GM12891 (cell line): Measurements from ENCODE around the gene GPR149. TPM values are rescaled to one million over a fixed set of nuclear protein-coding genes. Genes with fewer than 3 reads are reported as not detected.
"Not testable (repeated sequence)": the region's sequence is repeated elsewhere in the genome, so short reads cannot be mapped to it uniquely, and the experiment has no call there.

Experiments used
- DNase-seq: peaks from one replicate; pipeline ENCODE4 v3.0.0; 2011; ENCODE audit warnings: low spot score; ENCODE audit not compliant: insufficient read length
- FAIRE-seq: peaks from 2 replicates; lab custom pipeline; 2011; peaks lifted over from hg19 to GRCh38; lab: Jason Lieb, UNC
- PAX5 ChIP-seq: IDR thresholded peaks from 2 replicates; pipeline ENCODE4 v1.6.1; 2011; ENCODE audit warnings: low read length, moderate library complexity, mild to moderate bottlenecking; ENCODE audit not compliant: insufficient read depth, severe bottlenecking
- POLR2A ChIP-seq: IDR thresholded peaks from 2 replicates; pipeline ENCODE4 v1.6.1; 2011; ENCODE audit warnings: low read depth, low read length, control low read depth
- POLR2AphosphoS5 ChIP-seq: IDR thresholded peaks from 2 replicates; pipeline ENCODE4 v1.6.1; 2011; ENCODE audit warnings: low read depth, low read length, control low read depth
- POU2F2 ChIP-seq: IDR thresholded peaks from 2 replicates; pipeline ENCODE4 v1.6.1; 2011; ENCODE audit warnings: low read depth, mild to moderate bottlenecking, control low read depth, low read length, moderate library complexity
- SPI1 ChIP-seq: IDR thresholded peaks from 2 replicates; pipeline ENCODE4 v1.6.1; 2011; ENCODE audit warnings: low read depth, low read length, control low read depth
- TAF1 ChIP-seq: IDR thresholded peaks from 2 replicates; pipeline ENCODE4 v1.6.1; 2011; ENCODE audit warnings: low read depth, low read length, control low read depth
- polyA plus RNA-seq: library from polyadenylated mRNA; unstranded; fragments of >200 nt; gene quantifications from one replicate; pipeline ENCODE4 v1.2.1, GENCODE V29; 2012; ENCODE audit warnings: low read depth, missing spikeins, inconsistent platforms; ENCODE audit not compliant: missing spikeins

Gene GPR149, protein sequence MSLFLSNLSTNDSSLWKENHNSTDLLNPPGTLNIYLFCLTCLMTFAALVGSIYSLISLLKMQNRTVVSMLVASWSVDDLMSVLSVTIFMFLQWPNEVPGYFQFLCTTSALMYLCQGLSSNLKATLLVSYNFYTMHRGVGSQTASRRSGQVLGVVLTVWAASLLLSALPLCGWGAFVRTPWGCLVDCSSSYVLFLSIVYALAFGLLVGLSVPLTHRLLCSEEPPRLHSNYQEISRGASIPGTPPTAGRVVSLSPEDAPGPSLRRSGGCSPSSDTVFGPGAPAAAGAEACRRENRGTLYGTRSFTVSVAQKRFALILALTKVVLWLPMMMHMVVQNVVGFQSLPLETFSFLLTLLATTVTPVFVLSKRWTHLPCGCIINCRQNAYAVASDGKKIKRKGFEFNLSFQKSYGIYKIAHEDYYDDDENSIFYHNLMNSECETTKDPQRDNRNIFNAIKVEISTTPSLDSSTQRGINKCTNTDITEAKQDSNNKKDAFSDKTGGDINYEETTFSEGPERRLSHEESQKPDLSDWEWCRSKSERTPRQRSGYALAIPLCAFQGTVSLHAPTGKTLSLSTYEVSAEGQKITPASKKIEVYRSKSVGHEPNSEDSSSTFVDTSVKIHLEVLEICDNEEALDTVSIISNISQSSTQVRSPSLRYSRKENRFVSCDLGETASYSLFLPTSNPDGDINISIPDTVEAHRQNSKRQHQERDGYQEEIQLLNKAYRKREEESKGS
- polyA plus RNA-seq: not detected

DNA sequence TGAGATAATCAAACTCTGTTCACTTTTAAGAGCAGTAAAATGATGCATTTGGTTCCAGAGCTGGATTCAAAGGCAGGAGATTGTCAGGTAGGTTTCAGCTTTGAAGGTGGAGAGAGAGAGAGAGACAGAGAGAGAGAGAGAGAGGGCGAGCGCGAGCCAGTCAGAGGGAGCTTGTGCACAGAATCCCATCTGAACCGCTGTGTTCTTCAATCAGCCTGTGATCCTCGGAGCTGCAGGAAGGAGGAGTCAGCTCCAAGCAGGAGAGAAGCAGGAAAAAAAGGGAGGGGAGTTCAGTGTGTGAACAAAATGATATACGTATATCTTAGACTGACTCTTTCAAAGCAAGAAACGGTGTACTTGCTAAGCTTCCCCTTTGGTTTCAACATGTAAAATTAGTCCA is at the start of gene GPR149:
Gene GPR149 (minus strand): TSS at position 177 of the 400 bp plus-strand sequence. CDS start 575 bp downstream, outside the sequence.
- FAIRE-seq: no peak
- TF ChIP-seq POLR2A (no peak), POLR2AphosphoS5 (no peak), PAX5 (no peak), SPI1 (no peak), POU2F2 (no peak), TAF1 (no peak)
- DNase-seq: no peak

GRCh38 chr3:154473769-154474168 is 43.8 kb upstream of the GPR149 start:
- no peak for FAIRE-seq
- no peak for TF ChIP-seq POLR2AphosphoS5
- no peak for TF ChIP-seq POLR2A
- TF ChIP-seq PAX5: no peak
- no peak for TF ChIP-seq SPI1
- TF ChIP-seq TAF1: no peak
- no peak for TF ChIP-seq POU2F2
- no peak for DNase-seq

DNA sequence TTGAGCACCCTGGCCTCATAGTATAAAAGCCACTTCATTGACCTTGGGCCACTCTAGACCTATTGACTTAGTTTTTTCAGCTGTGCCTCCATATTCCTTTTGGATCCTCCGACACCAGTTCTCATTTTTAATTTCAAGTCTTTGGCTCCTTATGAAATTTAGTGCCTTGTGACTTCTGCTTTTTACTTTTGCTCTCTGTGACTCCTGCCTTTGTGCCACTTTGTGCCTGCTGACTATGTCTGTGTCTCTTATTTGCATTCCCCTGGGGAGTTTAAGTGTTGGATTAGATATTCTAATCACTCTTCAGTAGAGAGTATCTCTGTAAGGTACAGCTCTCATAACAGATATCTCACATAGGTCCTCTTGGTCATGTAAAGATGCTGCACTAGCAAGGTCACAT is 39.6 kb upstream of the GPR149 start:
- FAIRE-seq (no peak), DNase-seq (no peak)
- TF ChIP-seq TAF1: no peak
- TF ChIP-seq POLR2A: no peak
- TF ChIP-seq SPI1: no peak
- TF ChIP-seq POU2F2: no peak
- TF ChIP-seq PAX5: no peak
- no peak for TF ChIP-seq POLR2AphosphoS5

- FAIRE-seq (no peak), DNase-seq (no peak)
- TF ChIP-seq POLR2A (no peak), SPI1 (no peak), TAF1 (no peak), POLR2AphosphoS5 (no peak), PAX5 (no peak), POU2F2 (no peak)
Observed at GRCh38 chr3:154464440-154465190, 34.6 kb upstream of the GPR149 start.

DNA sequence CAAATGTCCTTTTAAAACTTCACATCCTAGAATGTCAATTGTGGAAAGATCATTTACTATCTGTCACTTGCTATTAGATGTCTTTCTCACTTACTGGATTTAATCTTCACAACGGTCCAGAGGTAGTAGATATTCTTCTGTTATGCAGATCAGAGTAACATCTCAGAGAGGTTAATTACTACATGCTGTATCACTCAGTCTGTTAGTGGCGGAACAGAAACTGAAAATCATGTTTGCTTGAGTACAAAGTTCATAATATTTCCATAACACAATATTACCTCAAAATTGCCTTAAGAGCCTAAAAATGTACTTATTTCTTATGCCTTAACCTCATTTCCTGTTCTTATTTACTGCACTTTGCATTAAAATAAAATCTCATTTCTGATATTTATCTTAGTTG is 28.6 kb upstream of the GPR149 start:
- no peak for DNase-seq
- TF ChIP-seq POU2F2: no peak
- no peak for TF ChIP-seq PAX5
- TF ChIP-seq POLR2AphosphoS5: no peak
- TF ChIP-seq POLR2A: no peak
- no peak for TF ChIP-seq SPI1
- no peak for TF ChIP-seq TAF1
- FAIRE-seq: no peak

DNA sequence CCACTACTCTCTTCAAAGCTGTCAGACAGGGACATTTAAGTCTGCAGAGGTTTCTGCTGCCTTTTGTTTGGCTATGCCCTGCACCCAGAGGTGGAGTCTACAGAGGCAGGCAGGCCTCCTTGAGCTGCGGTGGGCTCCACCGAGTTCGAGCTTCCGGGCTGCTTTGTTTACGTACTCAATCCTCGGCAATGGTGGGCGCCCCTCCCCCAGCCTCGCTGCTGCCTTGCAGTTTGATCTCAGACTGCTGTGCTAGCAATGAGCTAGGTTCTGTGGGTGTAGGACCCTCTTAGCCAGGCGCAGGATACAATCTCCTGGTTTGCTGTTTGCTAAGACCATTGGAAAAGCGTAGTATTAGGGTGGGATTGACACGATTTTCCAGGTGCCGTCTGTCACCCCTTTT is 9.1 kb upstream of the GPR149 start:
- not testable (repeated sequence) for DNase-seq, FAIRE-seq

- DNase-seq (no peak), FAIRE-seq (no peak)
- no peak for TF ChIP-seq POU2F2
Observed at GRCh38 chr3:154431043-154431442, 1.1 kb upstream of the GPR149 start.

DNA sequence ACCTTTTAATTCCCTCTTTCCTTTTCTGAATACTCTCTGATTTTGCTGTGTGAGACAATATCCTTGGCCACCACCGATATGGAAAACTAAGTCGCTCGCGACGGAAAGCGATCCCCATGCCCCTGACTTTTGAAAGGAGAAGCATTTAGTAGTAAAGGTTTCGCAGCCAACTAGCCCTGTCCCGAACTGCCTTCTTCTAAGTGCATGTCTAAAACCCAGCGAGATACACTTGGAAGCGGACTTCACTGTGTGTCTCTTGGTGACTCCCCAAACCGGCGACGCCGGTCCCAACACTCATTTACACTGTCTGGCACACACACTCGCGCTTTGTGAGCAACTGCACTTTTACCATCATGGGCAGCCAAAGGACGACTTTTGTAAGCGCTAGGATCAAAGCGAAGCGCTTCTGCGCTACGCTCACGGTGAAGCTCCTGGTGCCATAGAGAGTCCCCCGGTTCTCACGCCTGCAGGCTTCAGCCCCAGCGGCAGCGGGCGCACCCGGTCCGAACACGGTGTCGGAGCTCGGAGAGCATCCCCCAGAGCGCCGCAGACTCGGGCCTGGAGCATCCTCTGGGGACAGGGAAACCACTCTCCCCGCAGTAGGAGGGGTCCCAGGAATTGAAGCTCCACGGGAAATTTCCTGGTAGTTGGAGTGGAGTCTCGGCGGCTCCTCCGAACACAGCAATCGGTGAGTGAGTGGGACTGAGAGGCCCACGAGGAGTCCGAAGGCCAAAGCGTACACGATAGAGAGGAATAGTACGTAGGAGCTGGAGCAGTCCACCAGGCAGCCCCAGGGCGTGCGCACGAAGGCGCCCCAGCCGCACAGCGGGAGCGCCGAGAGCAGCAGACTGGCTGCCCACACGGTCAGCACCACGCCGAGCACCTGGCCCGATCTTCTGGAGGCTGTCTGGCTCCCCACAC is 1.4 kb downstream of the GPR149 start:
- FAIRE-seq (no peak), DNase-seq (no peak)
- TF ChIP-seq PAX5 (no peak), POU2F2 (no peak), POLR2A (no peak), TAF1 (no peak), SPI1 (no peak), POLR2AphosphoS5 (no peak)

GRCh38 chr3:154427685-154428285 is 2.2 kb downstream of the GPR149 start:
- DNase-seq (no peak), FAIRE-seq (no peak)
- no peak for TF ChIP-seq POLR2AphosphoS5
- no peak for TF ChIP-seq TAF1
- no peak for TF ChIP-seq PAX5
- no peak for TF ChIP-seq SPI1
- TF ChIP-seq POU2F2: no peak
- no peak for TF ChIP-seq POLR2A
